UCSD-AML1 (cell line): ENCODE measurements around the gene TTC7B.
"Not testable (repeated sequence)": the region's sequence is repeated elsewhere in the genome, so short reads cannot be mapped to it uniquely, and the experiment has no call there.

Experiments
- DNase-seq: peaks from one replicate; lab custom pipeline; 2025; ENCODE audit not compliant: unreplicated experiment; lab: John Stamatoyannopoulos, UW

Gene TTC7B, protein sequence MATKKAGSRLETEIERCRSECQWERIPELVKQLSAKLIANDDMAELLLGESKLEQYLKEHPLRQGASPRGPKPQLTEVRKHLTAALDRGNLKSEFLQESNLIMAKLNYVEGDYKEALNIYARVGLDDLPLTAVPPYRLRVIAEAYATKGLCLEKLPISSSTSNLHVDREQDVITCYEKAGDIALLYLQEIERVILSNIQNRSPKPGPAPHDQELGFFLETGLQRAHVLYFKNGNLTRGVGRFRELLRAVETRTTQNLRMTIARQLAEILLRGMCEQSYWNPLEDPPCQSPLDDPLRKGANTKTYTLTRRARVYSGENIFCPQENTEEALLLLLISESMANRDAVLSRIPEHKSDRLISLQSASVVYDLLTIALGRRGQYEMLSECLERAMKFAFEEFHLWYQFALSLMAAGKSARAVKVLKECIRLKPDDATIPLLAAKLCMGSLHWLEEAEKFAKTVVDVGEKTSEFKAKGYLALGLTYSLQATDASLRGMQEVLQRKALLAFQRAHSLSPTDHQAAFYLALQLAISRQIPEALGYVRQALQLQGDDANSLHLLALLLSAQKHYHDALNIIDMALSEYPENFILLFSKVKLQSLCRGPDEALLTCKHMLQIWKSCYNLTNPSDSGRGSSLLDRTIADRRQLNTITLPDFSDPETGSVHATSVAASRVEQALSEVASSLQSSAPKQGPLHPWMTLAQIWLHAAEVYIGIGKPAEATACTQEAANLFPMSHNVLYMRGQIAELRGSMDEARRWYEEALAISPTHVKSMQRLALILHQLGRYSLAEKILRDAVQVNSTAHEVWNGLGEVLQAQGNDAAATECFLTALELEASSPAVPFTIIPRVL

DNA sequence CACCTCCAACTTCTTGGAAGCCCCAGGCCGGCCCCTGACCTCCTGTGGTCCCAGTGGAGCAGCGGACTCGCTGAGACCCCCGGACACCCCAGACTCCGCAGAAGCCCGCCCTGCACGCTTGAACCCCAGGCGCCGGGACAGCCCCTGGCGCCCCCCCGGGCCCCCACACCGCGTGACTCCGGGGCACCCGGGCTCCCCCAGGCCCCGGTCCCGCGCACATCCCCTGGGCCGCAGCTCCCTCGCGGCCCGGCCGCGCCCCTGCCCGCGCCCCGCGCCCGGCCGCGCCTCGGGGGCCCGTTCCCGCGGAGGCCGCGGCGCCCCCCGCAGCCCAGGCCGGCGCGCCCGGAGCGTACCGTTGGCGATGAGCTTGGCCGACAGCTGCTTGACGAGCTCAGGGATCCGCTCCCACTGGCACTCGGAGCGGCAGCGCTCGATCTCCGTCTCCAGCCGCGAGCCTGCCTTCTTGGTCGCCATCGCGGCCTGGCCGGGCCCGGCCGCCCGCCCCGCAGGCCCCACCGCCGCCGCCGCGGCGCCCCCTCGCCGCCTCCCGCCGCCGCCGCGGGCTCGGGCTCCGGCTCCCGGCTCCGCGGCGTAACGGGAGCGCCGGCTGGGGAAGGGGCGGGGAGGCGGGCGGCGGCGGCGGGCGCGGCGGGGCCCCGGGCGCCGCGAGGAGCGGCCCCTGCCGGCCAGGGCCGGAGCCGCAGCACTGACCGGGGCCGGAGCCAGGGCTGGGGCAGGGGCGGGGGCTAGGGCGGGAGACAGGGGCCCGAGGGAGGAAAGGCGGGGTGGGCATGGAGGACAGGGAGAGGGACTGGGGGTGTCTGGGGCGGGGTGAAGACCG lies at the start of gene TTC7B:
TSS of gene TTC7B (minus strand) at position 609 of the 841 bp plus-strand sequence. CDS start at position 474, 135 bp downstream.
- peak; percentile 54 for DNase-seq

DNA sequence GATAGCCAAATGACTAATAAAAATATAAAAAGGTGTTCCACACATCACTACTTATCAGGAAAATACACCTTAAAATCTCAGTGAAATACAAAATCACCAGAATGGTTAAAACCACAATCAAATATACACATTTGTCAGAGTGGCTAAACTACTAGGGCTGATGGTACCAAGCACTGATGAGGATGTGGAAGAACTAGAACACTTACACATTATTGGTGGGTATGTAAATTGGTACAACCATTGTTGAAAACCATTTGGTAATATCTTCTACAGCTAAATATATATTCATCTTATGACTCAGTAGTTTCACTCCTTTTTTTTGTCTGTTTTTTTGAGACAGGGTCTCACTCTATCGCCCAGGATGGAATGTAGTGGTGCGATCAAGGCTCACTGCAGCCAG lies 48.5 kb upstream of the TTC7B start:
- no peak for DNase-seq

DNA sequence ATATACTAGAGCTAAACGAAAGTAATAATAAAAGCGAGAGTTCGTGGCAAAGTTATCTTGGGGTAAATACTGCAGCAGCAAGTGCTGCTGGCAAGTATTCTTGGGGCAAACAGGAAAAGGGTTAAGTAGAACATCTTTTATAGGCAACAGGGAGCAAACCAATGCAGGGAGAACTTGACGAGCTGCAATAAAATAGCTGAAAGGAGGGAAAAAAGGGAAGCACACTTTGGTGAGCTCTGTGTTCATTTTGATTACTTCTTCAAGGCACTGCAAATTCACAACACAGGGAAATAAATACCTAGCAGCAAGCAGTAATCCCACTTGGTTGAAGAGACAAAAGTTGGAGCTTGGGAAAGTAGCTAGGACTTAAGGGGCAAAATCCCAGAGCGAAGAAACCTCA lies 42.3 kb upstream of the TTC7B start:
- DNase-seq, result no peak

DNA sequence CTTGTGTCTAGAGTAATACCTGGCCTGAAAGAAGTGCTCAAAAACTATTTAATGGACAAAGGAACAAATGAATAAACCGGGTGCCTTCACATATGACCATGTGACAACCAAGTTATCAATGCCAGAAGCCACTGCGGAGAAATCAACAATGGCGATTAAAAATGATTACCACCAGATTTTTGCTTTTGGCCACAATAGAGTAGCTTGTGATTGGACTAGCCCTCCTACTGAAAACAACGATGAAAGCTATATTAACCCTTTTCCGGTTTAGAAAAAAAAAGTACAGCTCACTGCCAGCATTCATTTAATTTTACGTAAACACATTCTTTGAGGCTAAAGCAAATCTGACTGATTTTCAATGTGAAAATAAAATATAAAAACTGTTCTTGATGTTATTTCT lies 41.6 kb upstream of the TTC7B start:
- no peak for DNase-seq

DNA sequence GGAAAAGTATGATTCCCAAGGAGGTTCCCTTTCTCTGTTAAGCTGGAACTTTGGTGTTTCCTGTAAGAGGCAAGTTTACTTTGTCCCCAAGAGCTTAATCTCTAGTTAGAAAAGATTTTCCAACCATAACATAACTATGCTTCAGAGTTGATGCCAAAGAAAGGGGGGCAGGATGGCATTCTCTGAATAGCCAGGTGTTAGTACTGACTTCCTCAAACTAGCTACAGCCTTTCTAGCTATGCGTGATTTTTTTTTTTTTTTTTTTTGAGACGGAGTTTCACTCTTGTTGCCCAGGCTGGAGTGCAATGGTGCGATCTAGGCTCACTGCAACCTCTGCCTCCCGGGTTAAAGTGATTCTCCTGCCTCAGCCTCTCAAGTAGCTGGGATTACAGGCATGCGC lies 39.9 kb upstream of the TTC7B start:
- not testable (repeated sequence) for DNase-seq

DNA sequence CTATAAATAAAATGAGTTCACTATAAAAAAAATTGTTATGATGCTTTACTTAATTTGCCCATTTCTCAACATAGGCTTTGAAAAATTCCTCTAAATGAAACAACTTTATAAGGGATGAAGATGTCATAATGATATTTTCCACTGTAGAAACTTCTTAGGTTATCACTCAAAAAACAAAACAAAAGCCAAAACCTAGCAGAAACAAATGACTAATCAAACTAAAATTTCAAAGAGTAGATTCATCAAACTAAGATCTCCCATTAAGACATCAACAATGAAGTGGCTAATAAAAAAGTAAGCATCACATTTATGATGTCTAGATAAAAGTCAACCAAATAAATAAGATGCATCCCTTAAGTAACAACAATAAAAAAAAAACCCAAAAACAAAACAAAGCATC lies 36.9 kb upstream of the TTC7B start:
- DNase-seq, result no peak

DNA sequence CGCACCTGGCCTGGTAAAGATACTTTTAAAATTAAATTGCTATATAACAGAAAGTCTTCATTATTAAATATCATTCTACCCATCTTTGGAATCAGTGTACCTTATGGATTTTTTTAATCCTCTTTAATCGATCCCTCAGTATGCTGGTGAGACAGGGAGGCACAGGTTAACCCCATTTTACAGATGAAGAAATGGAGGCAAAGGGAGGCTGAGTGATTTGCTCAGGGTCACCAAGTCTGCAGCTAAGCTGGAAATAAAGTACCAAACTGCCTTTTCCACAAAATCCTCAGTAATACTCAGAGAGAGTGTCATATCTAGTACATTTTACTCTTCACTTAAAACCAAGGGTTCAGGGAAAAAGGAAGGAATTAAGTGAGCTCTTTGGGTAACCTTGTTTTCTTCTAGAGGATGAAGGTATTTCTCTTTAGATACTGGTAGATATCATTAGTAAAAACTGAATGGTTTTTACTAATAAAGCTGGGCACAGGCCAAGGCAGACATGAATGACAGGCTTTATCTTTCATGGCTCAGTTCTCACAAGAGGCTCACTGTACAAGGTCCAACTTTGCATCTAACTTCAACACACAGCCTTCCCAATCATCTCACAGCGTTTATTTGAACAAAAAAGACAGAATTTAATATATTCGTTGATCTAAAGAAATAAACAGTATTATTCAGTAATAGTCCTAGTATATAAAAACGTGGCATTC lies 35.3 kb upstream of the TTC7B start:
- DNase-seq, result no peak

DNA sequence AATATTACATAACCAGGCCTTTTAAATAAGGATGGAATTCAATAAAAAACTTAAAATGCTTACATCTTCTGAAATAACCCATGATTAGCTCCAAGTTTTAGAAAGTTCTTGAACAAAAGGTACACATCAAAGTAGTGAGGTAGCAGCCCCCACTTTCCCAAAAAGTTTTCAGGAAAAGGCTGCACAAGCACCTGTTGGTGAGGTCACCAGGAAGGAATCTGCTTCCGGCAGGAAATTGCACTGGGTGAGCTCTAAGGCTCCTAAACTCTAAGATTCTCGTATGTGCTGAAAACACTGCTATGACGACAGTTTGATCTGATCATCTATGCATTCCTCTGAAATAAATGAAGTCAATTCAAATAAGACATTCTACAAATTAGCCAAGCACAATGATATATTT lies 34.3 kb upstream of the TTC7B start:
- no peak for DNase-seq

DNA sequence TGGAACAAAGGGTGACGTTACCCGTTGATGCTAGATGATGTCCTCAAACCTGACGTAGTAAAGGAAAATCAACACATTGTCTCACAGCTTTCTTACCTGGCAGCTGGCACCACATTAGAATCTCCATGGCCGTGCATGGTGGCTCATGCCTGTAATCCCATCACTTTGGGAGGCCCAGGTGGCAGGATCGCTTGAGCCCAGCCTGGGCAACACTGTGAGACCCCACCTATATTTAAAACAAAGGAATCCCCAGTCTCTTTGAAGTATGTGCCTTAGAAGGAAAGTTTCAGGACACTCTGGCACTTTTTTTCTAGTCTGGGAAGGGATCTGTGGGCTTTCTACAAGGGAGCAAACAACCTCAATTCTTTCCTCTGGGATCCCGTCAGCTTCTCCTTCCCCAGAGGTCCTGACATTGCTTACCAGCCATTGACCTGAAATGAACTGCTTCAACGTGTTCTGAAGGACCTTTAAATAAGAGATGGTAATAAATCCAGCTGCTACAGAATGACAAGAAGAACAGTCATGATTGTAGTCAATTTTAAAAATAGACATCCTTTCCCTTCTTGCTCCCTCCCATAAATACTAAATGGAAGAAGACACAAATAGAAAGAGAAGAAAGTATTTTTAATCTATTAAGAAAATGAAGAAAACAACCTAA lies 33.7 kb upstream of the TTC7B start:
- DNase-seq, result no peak

DNA sequence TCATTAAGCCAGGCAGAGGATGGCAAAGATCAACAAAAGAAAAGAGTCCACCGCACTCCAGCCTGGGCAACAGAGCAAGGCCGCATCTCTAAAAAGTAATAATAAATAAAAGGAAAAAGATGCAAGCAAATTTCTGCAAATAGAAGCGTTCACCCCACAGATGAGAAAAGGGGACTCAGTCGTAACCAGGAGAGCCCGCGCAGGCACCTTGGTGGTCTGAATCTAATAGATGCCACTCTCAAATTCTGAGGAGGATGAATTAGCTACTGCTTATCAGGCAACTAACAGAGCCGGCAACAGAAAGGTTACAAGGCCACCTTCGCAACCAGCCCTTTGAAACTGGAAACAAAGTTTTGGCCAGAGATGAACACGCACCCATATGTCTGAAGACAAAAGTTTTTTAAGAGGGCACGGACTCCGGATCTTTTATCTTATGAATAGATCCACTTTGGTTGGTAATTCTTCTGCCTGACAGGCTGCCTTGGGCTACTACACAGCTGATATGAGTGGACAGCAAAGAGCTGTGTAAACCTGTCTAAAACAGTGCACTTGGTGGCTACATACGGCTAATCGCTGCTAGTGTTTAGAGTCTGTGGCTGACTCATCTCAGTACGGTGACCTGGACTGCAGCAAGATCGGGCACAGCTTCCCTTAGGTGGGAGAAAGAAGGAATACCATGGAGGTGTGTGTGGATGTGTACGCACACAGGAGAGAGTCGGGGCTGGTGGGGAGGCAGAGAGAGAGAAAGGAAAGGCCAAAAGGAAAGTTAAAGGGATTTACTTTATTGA lies 32.9 kb upstream of the TTC7B start:
- no peak for DNase-seq

DNA sequence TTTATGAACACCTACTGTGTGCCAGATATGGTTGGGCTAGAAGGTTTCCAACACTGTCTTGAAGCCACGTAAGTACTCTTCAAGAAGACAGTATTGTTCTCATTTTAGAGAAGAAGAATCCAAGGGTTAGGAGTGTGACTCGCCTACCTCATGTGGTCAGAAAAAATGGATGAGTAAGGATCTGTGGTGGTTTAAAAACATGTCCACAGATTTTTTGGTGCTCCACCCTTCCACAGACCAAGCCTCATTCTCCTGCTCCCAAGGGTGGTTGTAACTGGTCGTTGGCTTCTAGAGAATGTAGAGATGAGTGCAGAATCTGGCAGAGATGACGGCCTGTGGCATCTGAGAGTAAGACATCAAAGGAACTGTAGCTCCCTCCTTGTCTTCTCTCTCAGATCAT lies 30.3 kb upstream of the TTC7B start:
- DNase-seq, result no peak

DNA sequence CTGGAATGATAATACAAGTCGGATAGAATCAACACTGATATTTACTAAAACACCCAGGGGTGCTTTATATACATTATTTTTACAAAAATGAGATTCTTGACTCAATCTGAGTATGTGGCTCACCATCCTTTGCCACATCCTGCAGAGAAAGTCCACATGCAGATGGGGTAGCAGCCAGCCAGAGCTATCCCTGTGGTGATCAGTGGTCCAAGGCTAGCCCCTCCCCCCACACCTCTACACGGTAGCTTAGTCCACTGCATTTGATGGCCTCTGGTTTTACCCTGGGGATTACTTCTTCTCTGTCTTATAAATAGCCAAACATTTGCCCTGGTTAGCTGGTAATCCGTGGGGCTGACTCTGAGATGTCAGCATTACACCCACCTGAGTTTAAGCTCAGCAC lies 28.1 kb upstream of the TTC7B start:
- DNase-seq, result no peak

DNA sequence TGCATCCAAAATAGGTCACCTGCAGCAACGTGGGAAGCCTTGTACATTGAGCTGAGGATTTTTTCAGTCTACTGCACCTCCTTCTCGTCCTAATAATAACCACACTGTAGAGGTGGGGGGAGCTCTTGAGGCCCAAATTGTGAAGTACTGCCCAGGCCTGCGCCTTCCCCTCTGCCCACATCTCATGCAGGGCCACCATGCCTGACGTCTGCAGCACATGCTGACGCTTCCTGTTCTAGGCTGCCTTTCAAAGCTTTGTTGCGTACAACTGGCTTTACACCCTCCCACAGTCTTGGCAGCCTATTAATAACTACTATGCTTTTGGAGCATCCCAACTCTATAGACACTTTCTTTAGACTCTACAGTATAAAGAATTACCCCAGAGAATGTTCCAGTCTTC lies 26.5 kb upstream of the TTC7B start:
- peak; percentile 45 for DNase-seq

DNA sequence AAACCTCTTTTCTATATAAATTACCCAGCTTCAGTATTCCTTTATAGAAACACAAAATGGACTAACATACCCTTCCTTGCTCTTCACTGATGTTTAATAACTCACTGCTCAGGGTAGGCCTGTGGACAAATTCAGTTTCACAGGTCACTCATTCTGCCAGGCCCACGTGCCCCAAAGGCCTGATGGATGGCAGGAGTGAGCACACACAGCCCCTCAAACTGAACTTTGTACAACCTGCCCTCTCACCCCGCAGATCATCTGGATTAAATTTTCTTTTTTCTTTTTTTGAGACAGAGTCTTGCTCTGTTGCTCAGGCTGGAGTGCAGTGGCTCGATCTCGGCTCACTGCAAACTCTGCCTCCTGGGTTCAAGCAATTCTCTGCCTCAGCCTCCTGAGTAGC lies 24.4 kb upstream of the TTC7B start:
- not testable (repeated sequence) for DNase-seq

DNA sequence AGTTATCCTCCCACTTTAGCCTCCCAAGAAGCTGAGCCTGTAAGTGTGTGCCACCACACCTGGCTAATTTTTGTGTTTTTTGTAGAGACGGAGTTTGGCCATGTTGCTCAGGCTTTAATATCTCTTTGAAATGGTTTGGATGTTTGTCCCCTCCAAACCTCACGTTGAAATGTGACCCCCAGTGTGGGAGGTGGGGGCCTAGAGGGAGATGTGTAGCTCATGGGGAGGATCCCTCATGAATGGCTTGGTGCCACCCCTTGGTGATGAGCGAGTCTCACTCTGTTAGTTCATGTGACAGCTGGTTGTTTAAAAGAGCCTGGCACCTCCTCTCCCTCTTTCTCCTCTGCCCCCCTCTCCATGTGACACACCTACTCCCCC lies 23.6 kb upstream of the TTC7B start:
- DNase-seq, result no peak

DNA sequence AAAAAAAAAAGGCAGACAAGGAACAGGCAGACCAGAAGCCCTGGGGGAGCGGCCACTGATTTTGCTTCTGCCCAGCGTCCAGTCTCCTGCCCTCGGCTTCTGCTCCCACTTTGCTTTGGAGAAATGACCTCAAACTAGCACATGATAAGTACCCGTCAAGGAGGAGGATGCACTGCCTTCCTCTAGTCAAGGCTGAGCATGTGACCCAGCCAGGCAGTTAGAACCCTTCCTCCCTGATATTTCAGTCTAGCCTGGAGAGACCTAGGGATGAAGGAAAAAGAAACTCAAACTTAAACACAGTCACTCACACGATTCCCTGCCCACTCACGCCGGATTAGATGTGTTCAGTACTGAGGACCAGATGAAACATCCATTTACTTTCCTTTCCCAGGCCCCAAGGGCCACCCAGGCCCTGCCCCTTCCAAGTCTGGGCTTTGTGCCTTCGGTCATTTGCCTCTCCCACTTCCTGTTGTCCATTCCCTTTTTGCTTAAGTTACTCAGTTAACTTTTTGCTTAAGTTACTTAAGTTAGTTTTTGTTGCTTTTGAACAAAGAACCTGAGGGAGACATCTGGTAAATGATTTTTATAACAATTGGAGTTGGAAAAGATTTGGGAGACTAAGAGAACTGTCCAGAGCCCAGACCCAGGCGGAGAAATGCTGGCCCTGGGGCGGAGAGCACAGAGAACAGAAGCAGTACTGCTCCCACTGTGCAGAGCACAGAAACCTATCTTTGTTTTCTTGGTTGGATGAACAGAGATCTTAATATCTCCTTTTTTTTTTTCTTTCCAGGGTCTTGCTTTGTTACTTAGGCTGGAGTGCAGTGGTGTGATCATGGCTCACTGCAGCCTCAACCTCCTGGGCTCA lies 23.0 kb upstream of the TTC7B start:
- DNase-seq, result no peak

DNA sequence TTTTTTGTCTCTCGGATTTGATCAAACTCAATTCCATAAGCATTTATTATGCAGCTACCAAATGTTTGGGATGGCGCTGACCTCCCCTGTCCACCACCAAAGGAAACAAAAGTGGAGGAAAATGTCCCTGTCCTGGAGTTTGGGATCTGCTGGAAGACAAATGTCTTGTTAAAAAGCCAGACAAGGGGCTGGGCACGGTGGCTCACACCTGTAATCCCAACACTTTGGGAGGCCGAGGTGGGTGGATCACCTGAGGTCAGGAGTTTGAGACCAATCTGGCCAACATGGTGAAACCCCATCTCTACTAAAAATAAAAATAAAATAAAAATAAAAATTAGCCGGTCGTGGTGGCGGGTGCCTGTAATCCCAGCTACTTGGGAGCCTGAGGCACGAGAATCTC lies 22.3 kb upstream of the TTC7B start:
- DNase-seq, result not testable (repeated sequence)

DNA sequence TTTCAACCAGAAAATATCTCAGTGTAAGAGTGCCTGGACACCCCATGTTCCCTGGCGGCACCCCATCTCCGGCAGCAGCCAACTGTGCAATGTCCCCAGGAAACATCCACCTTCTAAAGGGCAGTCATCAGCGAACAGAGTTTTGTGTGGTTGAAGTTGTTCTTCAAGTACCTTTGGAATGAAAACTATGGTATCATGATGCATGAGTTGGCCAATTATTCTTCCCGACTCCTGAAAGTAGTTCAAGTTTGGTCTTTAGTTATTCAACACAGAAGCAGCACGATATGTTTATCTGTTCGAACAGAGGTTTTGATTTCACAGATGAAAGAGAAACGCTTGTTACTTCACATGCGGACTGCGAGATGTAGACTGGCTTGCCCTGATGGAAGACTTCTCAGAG lies 21.1 kb upstream of the TTC7B start:
- no peak for DNase-seq

DNA sequence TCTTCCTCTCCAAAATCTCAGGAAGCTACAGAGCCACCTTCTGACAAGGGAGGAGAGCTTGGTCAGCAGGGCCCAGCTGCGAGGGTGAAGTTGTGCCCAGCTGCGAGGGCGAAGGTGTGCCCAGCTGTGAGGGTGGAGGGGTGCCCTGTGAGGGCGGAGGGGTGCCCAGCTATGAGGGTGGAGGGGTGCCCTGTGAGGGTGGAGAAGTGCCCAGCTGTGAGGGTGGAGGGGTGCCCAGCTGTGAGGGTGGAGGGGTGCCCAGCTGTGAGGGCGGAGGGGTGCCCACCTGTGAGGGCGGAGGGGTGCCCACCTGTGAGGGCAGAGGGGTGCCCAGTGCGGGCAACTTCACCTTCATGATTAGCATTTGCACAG lies 20.4 kb upstream of the TTC7B start:
- DNase-seq, result no peak
